Astrocyte of the spinal cord (primary cell): ENCODE results near the gene FANCD2.
"Not testable (repeated sequence)": the region's sequence is repeated elsewhere in the genome, so short reads cannot be mapped to it uniquely, and the experiment has no call there.

Experiments used
- DNase-seq: peaks from one replicate; pipeline ENCODE4 v3.0.0; 2011; ENCODE audit warnings: low read depth, low spot score
- H3K4me3 ChIP-seq: 2 replicates; pipeline ENCODE4 v1.5.1; 2011; ENCODE audit warnings: low read depth, mild to moderate bottlenecking, low read length, moderate library complexity
- in situ Hi-C: cut with HindIII; loops from 2 replicates; pipeline ENCODE4 v1.10.0; 2017; ENCODE audit warnings: low sequenced_read_pairs
- TF ChIP-seq, protein P1 (sequence below): IDR thresholded peaks from 2 replicates; pipeline ENCODE4 v1.5.1; 2012; ENCODE audit warnings: low read depth, mild to moderate bottlenecking, low read length, inconsistent platforms

The FANCD2 gene

GRCh38 chr3:10012106-10012505, 14.1 kb upstream of the FANCD2 start:
- no peak for DNase-seq
- in situ Hi-C loops = no loop called here
- TF ChIP-seq, protein P1, sequence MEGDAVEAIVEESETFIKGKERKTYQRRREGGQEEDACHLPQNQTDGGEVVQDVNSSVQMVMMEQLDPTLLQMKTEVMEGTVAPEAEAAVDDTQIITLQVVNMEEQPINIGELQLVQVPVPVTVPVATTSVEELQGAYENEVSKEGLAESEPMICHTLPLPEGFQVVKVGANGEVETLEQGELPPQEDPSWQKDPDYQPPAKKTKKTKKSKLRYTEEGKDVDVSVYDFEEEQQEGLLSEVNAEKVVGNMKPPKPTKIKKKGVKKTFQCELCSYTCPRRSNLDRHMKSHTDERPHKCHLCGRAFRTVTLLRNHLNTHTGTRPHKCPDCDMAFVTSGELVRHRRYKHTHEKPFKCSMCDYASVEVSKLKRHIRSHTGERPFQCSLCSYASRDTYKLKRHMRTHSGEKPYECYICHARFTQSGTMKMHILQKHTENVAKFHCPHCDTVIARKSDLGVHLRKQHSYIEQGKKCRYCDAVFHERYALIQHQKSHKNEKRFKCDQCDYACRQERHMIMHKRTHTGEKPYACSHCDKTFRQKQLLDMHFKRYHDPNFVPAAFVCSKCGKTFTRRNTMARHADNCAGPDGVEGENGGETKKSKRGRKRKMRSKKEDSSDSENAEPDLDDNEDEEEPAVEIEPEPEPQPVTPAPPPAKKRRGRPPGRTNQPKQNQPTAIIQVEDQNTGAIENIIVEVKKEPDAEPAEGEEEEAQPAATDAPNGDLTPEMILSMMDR = no peak
- no peak overlapping the region for H3K4me3 ChIP-seq

DNA sequence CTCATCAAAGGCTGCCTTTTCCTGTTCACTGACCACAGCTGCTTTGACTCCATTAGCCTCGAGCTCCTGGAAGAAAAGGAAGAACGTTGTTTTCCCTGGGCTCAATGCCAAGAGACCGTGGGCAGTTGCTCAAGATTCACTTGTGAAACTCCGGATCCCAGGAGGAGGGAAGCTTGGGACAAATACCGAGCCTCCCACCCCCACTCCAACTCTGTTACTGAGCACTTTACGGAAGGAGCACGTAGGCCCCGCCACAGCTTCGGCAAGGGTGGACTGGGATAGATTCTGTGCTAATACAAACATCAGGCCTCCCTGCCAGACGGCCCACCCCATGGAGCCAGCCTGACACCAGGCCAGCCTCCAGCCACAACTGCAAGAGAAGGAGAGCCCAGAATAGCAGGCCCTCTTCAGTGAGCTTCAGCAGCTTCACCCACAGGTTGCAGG, 10.8 kb upstream of the FANCD2 start:
- DNase-seq = peak; percentile 97
- TF ChIP-seq, protein P1 = no peak
- in situ Hi-C loops = no loop called here
- no peak overlapping the region for H3K4me3 ChIP-seq

- in situ Hi-C loops = no loop called here
- TF ChIP-seq, protein P1 = no peak
- peak; percentile 66 for DNase-seq
- H3K4me3 ChIP-seq = no peak overlapping the region
Observed at GRCh38 chr3:10017636-10018292, 8.5 kb upstream of the FANCD2 start.

GRCh38 chr3:10018806-10019205, 7.4 kb upstream of the FANCD2 start:
- H3K4me3 ChIP-seq, in situ Hi-C loops, DNase-seq: not testable (repeated sequence)

GRCh38 chr3:10019326-10019725, 6.9 kb upstream of the FANCD2 start:
- TF ChIP-seq, protein P1 = no peak
- DNase-seq = no peak
- in situ Hi-C loops = no loop called here
- no peak overlapping the region for H3K4me3 ChIP-seq

DNA sequence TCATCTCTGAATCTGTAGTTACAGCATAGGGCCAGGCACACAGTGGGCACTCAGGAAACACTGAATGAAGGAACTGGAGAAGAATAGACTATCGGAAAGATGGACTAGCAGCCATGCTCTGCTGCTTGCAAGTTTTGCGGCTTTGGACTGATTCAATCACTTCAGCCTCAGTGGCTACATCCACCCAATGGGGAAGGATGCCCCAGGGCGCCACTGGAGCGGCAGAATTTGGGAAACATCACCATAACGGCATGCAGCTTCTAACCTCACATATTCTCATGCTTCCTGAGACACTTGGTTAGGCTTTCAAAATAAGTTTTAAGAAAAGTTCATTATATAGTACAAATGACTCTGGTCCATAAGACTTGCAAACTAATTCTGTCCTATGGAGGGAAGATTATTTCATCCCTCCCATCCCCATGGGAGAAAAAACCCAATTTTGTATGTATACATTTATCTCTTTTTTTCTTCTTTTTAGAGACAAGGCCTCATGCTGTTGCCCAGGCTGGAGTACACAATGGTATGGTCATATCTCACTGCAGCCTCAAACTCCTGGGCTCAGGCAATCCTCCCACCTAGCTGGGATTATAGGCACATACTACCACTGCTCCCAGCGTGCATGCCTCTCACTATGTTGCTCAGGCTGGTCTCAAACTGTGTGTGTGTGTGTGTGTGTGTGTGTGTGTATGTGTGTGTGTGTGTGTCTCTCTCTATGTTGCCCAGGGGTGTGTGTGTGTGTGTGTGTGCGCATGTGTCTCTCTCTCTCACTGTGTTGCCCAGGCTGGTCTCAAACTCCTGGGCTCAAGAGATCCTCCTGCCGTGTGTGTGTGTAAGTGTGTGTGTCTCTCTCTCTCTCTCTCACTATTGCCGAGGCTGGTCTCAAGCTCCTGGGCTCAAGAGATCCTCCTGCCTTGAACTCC, 4.1 kb upstream of the FANCD2 start:
- DNase-seq = no peak
- in situ Hi-C loops = no loop called here
- no peak overlapping the region for H3K4me3 ChIP-seq
- TF ChIP-seq, protein P1 = no peak

- DNase-seq = peak; percentile 75
Observed at GRCh38 chr3:10023587-10024310, 2.5 kb upstream of the FANCD2 start.

More at GRCh38 chr3:10023587-10024310, 2.5 kb upstream of the FANCD2 start:
- TF ChIP-seq, protein P1 = no peak
- in situ Hi-C loops = no loop called here
- no peak overlapping the region for H3K4me3 ChIP-seq
